DMS 273 (cell line): ENCODE measurements around the gene P4HA1.
"Not testable (repeated sequence)": the region's sequence is repeated elsewhere in the genome, so short reads cannot be mapped to it uniquely, and the experiment has no call there.

Experiments used
- DNase-seq: peaks from one replicate; lab custom pipeline; 2025; ENCODE audit not compliant: unreplicated experiment; lab: John Stamatoyannopoulos, UW

P4HA1 gene

DNA sequence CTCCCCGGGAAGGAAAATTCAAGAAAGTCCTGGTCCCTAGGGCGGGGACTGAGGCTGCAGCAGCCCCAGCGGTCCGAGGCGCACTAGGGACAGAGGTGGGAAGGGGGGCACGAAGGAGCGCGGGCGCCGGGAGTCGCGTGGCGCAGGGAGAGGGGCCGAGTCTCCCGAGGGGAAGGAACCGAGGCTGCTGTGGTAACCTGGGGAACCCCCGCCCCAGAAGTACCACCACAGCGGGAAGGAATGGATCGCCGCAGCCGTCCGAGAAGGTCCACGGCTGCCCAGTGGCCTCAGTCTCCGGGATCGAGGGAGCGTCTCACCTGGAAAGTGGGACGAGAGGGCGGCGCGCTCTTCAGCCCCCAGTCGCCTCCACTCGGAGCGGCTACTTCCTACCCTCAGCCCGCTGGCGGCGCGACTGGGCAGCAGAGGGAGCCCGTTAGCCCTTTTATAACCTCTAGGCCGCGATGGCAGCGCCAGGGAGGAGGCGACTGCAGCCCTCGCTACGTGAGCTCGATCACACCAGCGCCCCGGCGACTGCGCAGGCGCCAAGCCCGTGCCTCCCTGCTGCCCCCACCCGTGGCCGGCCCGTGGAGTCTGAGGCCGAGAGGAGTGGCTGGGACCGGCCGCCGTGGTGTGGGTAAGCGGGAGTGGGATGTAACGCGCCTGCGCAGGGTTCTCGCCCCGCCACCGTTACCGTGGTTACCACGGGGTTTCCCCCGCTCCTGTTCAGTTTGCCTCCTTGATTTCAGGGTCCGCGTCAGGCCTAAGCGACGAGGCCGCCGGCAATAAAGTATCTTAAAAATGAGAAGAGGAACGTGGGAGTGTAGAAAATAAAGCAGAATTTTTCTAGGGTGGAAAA, at the start of gene P4HA1:
P4HA1 (minus strand) TSS at position 418 of the 856 bp plus-strand sequence. CDS start 21,983 bp downstream, outside the sequence.
- DNase-seq: peak; percentile 96

DNA sequence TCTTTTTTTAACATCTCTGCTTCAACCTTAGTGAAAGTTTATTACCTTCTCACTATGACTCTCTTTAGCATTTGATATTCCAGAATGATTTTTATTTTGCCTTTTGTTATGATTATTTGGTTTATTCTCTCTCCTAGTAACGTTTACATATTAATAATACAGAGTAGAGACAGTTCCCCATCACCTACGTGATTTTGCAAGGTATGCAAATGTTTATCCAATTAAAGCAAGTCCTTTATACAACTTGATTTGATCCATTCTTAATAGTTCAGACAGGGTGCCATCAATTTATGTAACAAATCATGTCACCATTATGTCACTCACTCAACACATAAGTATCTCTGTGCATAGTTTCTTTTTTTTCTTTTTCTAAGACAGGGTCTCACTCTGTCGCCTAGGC, 44.9 kb upstream of the P4HA1 start:
- no peak for DNase-seq

DNA sequence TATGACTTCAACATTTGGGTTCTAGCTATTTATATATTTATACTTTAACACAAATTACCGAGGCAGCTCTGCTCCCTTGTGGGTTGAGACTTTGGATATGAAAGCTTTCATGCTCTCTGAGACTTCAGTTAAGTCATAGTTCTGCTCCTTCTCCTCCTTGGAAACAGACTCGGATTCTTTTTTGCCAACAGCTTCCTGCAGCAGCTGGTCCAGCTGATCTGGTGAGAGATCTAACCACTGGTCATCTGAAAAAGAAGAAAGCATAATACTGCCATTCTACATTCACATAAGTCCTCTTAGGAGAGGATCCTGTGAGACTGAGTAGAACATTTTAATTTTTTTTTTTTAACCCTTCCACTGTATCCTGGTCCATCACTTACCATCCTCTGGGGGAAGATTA, 42.6 kb upstream of the P4HA1 start:
- no peak for DNase-seq

DNA sequence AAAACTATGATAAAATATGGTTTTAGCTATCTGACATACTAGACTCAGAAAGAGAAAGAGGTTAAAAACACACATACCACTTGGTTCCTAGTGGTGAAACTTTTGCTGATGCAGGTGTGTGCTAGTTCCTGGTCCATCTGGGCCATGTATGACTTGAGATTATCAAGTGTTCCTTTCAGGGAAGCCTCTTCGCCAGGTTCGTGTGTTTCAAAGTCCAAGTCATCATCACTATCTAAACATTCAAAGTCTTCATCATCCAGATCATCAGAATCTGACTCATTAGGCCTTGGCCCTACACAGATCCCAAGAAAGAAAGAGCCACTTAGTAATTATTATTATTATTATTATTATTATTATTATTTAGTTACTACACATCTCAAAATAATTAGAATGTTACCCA, 40.0 kb upstream of the P4HA1 start:
- no peak for DNase-seq

DNA sequence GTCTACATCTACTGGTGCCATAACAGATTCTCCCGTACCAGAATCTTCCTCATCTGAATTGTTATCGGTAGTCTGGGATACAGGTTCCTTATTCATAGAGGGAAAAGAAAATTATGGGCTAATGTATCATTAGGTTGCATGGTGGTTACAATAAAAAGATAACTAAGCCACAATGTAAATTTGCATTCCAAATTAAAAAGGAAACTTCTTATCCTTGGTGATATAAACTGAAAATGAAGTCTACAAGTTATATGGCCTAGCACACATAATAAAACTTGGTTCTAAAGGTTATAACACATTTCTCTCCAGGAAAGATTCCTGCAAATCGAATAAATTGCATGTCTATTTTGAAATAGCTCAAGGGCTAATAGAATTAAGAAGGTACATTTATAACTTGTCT, 38.1 kb upstream of the P4HA1 start:
- no peak for DNase-seq

DNA sequence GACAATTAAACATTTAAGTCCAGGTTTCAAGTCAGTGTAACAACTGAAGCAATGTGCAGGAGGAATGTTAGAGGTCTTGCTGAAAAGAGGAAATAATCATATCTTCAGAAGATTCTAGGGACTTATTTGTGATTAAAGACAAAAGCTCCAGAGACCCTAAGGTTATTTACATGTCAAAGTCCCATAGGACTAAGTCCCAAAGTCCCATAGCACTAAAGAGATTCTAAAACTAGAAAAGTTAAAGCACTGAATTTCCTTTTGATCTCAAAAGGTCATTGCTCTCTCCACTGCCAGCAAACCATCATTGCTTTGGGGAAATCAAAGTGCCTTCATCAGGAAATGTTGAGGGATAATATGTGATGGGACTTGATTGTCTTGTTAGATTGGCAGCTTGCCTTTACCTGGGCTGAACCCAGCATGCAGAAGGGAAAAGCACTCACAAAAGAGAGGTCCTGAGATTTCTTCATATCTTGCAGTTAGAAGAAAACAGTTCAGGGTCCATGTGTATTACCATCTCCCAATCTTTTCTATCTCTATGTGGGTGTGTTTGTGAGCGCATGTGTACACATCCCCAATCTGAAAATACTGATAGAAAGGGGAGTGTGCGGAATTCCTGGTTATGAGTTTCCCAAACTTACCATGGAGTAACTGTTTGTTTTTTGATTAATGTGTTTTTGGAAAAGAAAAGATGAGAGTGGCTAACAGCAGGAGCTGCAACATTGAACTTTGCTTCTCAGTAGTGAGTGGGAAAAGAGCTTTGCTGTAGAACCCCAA, 35.4 kb upstream of the P4HA1 start:
- DNase-seq: no peak

DNA sequence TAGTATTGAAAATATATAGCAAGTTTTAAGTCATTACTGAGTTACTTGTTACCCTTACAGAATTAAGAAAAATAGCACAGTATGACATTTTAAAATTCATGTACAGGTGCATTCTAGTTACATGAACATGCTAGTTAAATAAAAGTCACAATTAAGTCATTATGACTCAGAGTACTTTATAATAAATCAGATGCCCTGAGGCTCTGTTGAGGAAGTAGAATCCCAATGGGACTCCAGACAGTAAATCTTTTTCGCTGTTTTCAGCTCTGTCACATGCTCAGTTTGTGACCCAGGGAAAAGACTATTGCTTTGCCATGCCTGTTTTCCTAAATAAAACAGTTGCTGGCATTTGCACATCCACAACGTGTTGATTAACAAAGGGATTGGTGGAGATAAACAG, 34.6 kb upstream of the P4HA1 start:
- peak; percentile 6 for DNase-seq

DNA sequence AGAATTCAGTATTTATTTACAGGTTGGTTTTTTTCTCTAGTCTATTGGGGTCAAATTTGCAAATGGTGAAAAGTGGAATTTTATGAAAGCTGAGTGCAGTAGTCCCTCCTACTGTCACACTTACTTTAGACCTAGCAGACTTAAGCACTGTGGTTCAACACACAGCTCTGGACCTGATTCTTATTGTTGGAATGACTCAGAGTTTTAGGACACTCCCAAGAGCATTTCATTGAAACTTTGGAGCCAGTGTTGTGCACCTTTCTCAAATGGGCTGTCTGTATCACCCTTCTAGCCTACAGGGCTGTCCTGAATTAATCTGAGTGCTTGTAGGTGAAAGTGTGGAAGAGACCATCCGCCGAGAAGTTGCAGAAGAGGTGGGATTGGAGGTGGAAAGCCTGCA, 29.7 kb upstream of the P4HA1 start:
- DNase-seq: no peak

DNA sequence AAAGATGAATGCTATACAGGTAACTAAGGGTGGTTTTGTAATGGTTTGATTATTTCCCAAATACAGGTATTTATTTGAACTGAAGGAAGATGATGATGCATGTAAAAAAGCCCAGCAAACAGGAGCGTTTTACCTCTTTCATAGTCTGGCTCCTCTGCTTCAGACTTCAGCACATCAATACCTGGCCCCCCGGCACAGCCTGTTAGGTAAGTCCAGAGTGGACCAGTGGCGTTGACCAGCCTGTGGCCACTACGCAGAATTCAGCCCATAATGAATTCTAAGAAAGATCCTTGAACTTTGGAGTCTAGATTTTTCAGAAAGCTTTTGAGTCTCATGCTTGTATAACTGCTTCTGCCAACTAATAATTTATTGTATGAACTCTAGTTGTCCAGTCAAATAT, 23.3 kb upstream of the P4HA1 start:
- DNase-seq: no peak

DNA sequence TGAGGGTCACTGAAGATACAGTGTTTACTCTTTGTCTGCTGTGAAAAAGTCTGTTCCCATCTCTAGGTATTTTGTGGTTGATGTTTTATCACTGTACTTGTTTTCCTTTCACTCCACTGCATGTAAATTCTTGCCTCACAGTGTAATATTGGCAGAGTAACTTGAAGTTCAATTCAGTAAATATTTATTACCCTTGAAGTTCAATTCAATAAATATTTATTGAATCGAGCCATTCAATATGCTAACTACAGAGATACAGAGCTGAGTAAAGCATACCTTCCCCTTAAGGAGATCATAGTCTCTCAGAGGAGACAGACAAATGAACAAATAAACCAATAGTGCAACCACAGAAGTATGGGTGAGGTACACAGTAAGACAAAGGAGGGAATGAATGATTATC, 22.8 kb upstream of the P4HA1 start:
- no peak for DNase-seq

DNA sequence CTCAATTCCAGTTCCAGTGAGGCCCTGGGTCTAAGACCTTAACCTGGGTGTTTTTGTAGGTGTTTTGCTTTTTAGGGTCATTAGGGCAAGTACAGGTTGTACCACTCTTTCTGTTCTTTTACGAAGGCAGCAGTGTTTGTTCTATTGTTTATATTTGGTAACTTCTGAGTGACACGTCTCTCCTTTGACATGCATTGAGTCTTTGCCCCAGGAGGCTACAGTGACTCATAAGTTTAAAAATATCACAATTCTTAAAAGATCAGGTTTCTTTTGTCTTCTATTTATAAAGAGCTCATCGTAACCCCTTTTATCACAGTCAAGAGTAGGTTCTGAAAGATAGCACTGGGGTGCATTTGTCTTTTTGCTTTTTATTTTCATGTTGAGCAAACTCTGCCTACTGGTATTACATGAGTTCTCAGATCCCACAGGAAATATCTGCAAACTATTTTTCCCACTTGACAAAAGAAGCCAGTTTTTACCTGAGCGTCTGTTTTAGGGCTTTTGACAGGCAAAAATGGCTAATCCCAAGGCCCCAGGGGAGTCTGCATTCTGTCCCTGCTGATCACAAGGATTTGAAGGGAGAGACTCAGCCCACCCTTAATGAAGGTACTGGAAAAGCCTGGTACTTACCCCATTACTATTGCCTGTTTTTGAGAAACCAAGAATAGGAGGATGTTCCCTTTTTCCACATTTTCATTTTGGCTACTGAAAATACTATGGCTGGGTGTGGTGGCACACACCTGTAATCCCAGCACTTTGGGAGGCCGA, 21.5 kb upstream of the P4HA1 start:
- no peak for DNase-seq

DNA sequence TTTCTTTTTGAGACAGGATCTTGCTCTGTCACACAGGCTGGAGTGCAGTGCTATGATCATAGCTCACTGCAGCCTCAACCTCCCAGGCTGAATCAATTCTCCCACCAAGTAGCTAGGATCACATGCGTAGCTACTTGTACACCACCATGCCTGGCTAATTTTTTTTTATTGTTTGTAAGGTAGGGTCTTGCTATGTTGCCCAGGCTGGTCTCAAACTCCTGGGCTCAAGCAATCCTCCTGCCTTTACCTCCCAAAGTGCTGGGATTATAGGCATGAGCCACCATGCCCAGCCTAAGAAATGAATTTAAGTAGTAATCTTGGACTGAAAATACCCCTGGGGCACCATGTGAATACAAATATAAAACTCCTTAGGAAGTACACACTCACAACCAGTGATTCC, 19.4 kb upstream of the P4HA1 start:
- DNase-seq: no peak

DNA sequence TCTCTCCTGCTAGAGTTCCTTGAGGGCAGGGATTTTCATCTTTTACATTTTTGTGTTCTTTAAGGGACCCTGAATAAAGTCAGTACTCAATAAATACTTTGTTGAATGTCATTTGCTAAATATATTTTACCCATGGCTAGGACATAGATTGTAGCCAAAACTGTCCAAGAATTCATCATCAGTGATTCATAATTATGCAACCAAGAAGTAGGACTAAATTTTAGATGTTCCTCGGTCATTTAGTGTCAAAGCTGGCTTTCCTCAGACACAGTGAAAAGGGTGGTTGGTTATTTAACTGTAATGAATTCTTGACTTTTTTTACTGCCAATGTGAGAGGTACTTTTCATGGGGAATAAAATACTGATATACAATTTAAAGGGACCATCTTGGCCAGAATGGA, 16.9 kb upstream of the P4HA1 start:
- DNase-seq: no peak

DNA sequence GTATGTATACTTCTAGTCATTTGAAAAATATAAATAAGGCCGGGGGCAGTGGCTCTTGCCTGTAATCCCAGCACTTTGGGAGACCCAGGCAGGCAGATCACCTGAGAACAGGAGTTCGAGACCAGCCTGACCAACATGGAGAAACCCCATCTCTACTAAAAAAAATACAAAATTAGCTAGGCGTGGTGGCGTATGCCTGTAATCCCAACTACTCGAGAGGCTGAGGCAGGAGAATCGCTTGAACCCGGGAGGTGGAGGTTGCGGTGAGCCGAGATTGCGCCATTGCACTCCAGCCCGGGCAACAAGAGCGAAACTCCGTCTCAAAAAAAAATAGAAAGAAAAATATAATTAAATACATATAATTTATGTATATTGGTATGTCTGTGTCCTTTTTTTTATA, 15.4 kb upstream of the P4HA1 start:
- DNase-seq: not testable (repeated sequence)

DNA sequence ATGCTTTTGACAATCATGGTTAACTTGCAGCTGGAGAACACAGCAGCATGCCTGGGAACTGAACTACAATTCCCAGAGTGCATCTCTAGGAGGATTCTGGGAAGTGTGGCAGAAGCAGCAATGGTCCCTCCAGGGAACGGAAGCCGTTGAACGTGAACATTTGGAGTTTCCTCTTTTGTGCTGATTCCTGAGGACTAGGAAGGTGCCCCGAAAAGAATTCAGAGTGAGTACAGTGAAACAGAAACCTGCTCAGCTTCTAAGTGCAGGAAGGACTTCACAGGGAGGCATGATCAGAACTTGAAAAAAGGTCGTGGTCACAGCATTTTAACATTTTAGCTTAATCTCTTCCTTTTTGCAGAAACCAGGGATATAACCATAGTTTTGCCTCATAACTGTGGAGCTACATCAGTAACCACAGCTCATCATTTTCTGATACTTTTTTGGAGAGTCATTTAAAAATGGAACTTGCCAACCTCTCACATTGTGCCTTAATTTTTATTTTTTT, 13.7 kb upstream of the P4HA1 start, which contains the start of gene NUDT13:
NUDT13 (plus strand) TSS at position 111 of the 505 bp plus-strand sequence. CDS start 3,911 bp downstream, outside the sequence.
- no peak for DNase-seq

DNA sequence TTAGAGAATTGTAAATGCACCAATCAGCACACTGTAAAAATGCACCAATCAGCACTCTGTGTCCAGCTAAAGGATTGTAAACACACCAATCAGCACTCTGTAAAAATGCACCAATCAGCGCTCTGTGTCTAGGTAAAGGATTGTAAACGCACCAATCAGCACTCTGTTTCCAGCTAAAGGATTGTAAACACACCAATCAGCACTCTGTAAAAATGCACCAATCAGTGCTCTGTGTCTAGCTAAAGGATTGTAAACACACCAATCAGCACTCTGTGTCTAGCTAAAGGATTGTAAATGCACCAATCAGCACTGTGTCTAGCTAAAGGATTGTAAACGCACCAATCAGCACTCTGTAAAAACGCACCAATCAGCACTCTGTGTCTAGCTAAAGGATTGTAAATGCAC, 12.6 kb upstream of the P4HA1 start:
- not testable (repeated sequence) for DNase-seq

DNA sequence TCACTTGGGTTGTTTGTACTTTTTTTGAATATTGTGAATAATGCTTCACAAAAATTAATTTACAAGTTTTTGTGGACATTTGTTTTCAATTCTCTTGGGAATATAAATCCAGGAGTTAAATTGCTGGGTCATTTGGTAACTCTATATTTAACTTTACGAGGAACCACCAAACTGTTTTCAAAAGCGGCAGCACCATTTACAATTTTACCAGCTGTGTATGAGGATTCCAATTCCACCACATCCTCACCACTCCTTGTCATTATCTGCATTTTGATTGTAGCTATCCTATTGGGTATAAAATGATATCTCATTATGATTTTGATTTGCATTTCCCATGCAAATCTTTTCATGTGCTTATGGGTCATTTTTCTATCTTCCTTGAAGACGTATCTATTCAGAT, 9.6 kb upstream of the P4HA1 start:
- no peak for DNase-seq

DNA sequence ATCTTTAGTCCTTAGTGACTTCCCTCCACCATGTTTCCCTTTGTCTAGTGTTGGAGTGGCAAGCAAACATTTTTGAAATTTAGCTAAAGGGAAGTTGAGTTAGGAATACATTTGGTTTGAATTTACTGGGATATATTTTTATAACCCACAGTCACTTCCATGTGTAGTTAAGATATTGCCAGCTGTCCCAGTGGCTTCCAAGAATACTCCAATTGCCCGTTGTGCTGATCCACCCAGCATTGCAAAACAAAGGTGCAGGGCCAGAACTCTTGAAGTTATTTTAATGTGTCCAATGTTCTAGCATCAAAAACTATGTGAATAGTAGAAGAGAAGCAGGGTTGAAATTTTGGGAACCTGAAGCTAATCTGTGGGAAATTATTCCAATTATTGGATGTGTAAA, 2.5 kb upstream of the P4HA1 start:
- no peak for DNase-seq

DNA sequence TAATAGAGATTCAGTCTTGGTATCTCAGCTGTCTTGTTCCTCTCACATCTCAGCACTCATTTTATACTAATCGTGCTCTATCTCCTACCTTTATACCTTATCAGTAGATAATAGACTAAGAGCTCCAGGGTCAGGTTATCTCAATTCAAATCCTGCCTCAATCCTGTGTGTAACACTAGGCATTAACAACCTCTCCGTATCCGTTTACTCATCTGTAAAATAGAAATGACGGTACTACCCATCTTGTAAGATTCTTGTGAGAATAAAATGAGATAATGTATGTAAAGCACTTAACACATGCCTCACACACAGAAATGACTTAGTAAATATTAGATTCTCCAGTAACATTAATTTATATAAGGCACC, 622 bp upstream of the P4HA1 start:
- DNase-seq: no peak

DNA sequence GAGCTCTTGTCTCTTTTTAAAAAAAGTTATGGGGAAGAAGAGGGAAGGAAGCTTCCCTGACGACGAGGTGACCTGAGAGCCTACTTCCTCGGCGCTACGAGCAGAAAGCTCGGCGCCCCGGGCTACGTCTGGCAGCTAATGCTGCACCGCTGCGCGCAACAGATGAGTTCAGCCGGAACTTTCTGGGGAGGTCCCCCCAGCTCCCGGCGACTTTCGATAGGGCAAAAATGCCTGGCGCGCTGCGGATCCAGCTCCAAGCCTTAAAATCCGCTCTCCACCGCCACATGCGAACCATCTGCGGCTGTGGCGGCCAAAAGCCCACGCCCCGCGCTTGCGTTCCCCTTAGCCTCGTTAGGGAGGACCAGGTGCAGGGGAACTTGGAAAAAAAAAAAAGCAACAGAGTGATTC, 621 bp downstream of the P4HA1 start:
- peak; percentile 79 for DNase-seq

DNA sequence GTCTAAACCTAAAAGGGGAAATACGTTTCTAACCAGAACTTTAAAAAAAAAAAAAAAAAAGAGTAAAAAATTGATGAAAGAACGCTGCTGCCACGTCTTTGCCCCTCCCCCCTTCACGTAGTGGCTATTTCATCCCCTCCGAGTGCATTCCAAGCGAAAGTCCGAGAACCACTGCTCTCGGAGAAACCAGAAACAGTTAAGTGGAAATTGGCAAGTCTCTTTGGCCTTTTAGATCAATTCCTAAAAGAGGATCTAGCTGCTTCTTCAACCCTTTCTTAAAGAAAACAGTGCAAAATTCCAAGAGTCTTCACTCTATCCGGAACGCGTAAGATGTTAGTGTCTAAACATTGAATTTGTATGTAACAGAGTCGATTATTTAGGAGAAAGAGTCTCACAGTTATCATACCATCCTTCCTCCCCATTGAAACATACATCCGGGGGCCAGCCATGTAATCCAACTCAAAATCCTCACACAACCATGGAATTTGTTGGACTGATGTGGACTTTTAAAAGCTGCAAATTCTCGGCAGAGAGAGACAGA, 1.1 kb downstream of the P4HA1 start:
- peak; percentile 62 for DNase-seq
